Right lobe of liver (tissue), 6 donors: Measurements from ENCODE around the gene MBD3L5. TPM values are rescaled to one million over a fixed set of nuclear protein-coding genes. Genes with fewer than 3 reads are reported as not detected.

Source experiments
- ATAC-seq, 4 donors: fragments of 200-7000 bp; cut with Tn5 transposase; one replicate each; pipeline ENCODE4 v1.9.1; 2020; ENCODE audit warnings: mild to moderate bottlenecking in 4 of 4, moderate library complexity in 4 of 4
- DNase-seq, 3 donors: peaks; one replicate each; pipeline ENCODE4 v3.0.0-alpha.2; 2020
- H3K27ac ChIP-seq, 3 donors: fragments of 200-600 bp; one replicate each; pipeline ENCODE4 v1.8.0; 2022
- H3K27me3 ChIP-seq, 2 donors: fragments of 200-600 bp; one replicate each; pipeline ENCODE4 v1.8.0; 2022
- H3K36me3 ChIP-seq, 4 donors: fragments of 200-600 bp; sonication (generic) in 1 of 4; one replicate each; pipeline versions ENCODE4 v1.5.1 to v1.8.0; 2017 to 2022; ENCODE audit warnings: control low read depth in 1 of 4
- H3K4me1 ChIP-seq, 4 donors: fragments of 200-600 bp; sonication (generic) in 1 of 4; one replicate each; pipeline versions ENCODE4 v1.5.1 to v1.8.0; 2017 to 2022; ENCODE audit warnings: control low read depth in 1 of 4
- H3K4me3 ChIP-seq, 3 donors: fragments of 200-600 bp; one replicate each; pipeline ENCODE4 v1.8.0; 2022
- H3K9me3 ChIP-seq, 4 donors: fragments of 200-600 bp; sonication (generic) in 1 of 4; one replicate each; pipeline versions ENCODE4 v1.5.1 to v1.8.0; 2017 to 2022; ENCODE audit warnings: control low read depth in 1 of 4
- CTCF ChIP-seq, 4 donors: fragments of 200-600 bp in 3 of 4; fragments of 450-650 bp in 1 of 4; IDR thresholded peaks; one replicate each; pipeline versions ENCODE4 v1.5.1 to v1.8.0; 2016 to 2022; ENCODE audit warnings: antibody characterized with exemption in 4 of 4, mild to moderate bottlenecking in 2 of 4
- POLR2A ChIP-seq: fragments of 450-650 bp; IDR thresholded peaks from one replicate; pipeline ENCODE4 v1.6.1; 2017; ENCODE audit warnings: antibody characterized with exemption, mild to moderate bottlenecking
- WGBS: methylation state at CpG from one replicate; pipeline ENCODE4 v1.1.6; 2018; ENCODE audit warnings: low coverage, low lambda C conversion rate; ENCODE audit not compliant: insufficient coverage; ENCODE audit errors: missing lambda C conversion rate; 5-methylcytosine and 5-hydroxymethylcytosine counted together
- intact Hi-C, 2 donors: fragments of 100-400 bp; cut with DNase I; formaldehyde crosslinking; loops; one replicate each; pipeline versions ENCODE4 v1.11.2 to v1.14.1; 2022
- total RNA-seq, 6 experiments: library from RNA; depleted of rRNA in 2 of 6; stranded (reverse); fragments of >200 nt in 2 of 6; fragmentation: NEBNext Ultra II Directional in 3 of 6; extraction: Animal tissue kit (Norgen Biotek cat#: 25700) in 3 of 6; gene quantifications; one replicate each; pipeline versions ENCODE4 v1.1.0 to v1.2.4, GENCODE V29; 2016 to 2023
- donor health status: DM: no; HTN: yes; CAD: no.
- donor health status: DM: no; HTN: no; CAD: no.
- donor health status: DM: no; HTN: no; CAD: no.
- donor health status: DM: no; HTN: yes; CAD: no.
- donor health status: DM: no; HTN: yes; CAD: no.

The MBD3L5 gene
- total RNA-seq, 6 experiments from 2014 or later, result not detected

- Histone ChIP-seq H3K9me3 (no peaks in the 10 kb centered on the region), H3K27me3 (no peaks in the 10 kb centered on the region), H3K36me3 (peaks cover 4 to 26% (median 16%) of the 10 kb centered on the region in 4 donors), H3K27ac (peak within 1 kb of the TSS; percentile 25 to 73 (median 33)), H3K4me3 (peak within 1 kb of the TSS; percentile 61 to 99 (median 89)), H3K4me1 (peaks cover 0 to 10% (median 3%) of the 10 kb centered on the region in 4 donors)
- WGBS, result under 1% methylated on average over 23 of the region's 56 CpGs
- peak; percentile 99 to 100 (median 100) for DNase-seq
- TF ChIP-seq POLR2A, result peak; percentile 61
- no peak for TF ChIP-seq CTCF (IDR thresholded peaks at IDR 0.05)
- intact Hi-C loops, result no loop called here
- peak; percentile 99 to 100 (median 100) for ATAC-seq
Observed at GRCh38 chr19:7069042-7069903, 38.9 kb downstream of the MBD3L5 start, which contains the start of gene ZNF557. TSS of gene ZNF557 (plus strand) at chr19:7069703. CDS start at chr19:7075075, 5,372 bp downstream.

GRCh38 chr19:7069904-7070226 is 39.5 kb downstream of the MBD3L5 start:
- Histone ChIP-seq H3K9me3 (no peaks in the 10 kb centered on the region), H3K36me3 (peaks cover 4 to 26% (median 18%) of the 10 kb centered on the region in 4 donors), H3K4me1 (peaks cover 0 to 10% (median 3%) of the 10 kb centered on the region in 4 donors), H3K27me3 (no peaks in the 10 kb centered on the region), H3K4me3 (peak overlapping the region; percentile 61 to 99 (median 89)), H3K27ac (peak overlapping the region; percentile 25 to 73 (median 33))
- 0% methylated on average over 10 of the region's 12 CpGs for WGBS
- DNase-seq, result no peak
- peak in 1 of 4 donors; percentile 1 for ATAC-seq
- intact Hi-C loops, result no loop called here
- TF ChIP-seq CTCF (IDR thresholded peaks at IDR 0.05) (no peak), POLR2A (no peak)

GRCh38 chr19:7072541-7072940 is 42.2 kb downstream of the MBD3L5 start:
- WGBS, result 93% methylated on average over 5 of the region's 6 CpGs

GRCh38 chr19:7074705-7075282 is 44.4 kb downstream of the MBD3L5 start:
- intact Hi-C loops, result no loop called here
- no peak overlapping the region for H3K4me3 ChIP-seq
- DNase-seq (no peak), ATAC-seq (peak in 1 of 4 donors; percentile 33)
- H3K27ac ChIP-seq, result no peak overlapping the region
- peaks cover 0 to 15% (median 12%) of the 10 kb centered on the region in 4 donors for H3K9me3 ChIP-seq
- no peaks in the 10 kb centered on the region for H3K27me3 ChIP-seq
- WGBS, result 100% methylated on average over 3 of the region's 29 CpGs
- peaks cover 4 to 68% (median 54%) of the 10 kb centered on the region in 4 donors for H3K36me3 ChIP-seq
- TF ChIP-seq POLR2A (no peak), CTCF (IDR thresholded peaks at IDR 0.05) (no peak)
- peaks cover 0 to 10% (median 3%) of the 10 kb centered on the region in 4 donors for H3K4me1 ChIP-seq

More at GRCh38 chr19:7072541-7072940, 42.2 kb downstream of the MBD3L5 start:
- TF ChIP-seq CTCF (IDR thresholded peaks at IDR 0.05) (no peak), POLR2A (no peak)
- Histone ChIP-seq H3K4me1 (peaks cover 0 to 10% (median 3%) of the 10 kb centered on the region in 4 donors), H3K4me3 (no peak overlapping the region), H3K27ac (no peak overlapping the region), H3K9me3 (peaks cover 0 to 3% (median 2%) of the 10 kb centered on the region in 4 donors), H3K27me3 (no peaks in the 10 kb centered on the region), H3K36me3 (peaks cover 4 to 49% (median 38%) of the 10 kb centered on the region in 4 donors)
- intact Hi-C loops, result no loop called here
- no peak for DNase-seq
- ATAC-seq, result no peak
